ENCODE measurements around the gene NEK7. TPM values are rescaled to one million over a fixed set of nuclear protein-coding genes. Genes with fewer than 3 reads are reported as not detected.

The NEK7 gene
- polyA plus RNA-seq, 1 donor from 2014 or later, result 3.3 TPM

GRCh38 chr1:198320759-198321158, 164.0 kb downstream of the NEK7 start:
- TF ChIP-seq CTCF (IDR thresholded peaks at IDR 0.05; ENCODE audit: poor library complexity, severe bottlenecking), result no peak
- TF ChIP-seq TAF1 (IDR thresholded peaks at IDR 0.05; ENCODE audit: low read depth), result no peak
- TF ChIP-seq REST (IDR thresholded peaks at IDR 0.05; ENCODE audit: borderline replicate concordance), result no peak
- no peak for TF ChIP-seq MXI1 (conservative IDR thresholded peaks at IDR 0.05; ENCODE audit: poor library complexity, severe bottlenecking)
- TF ChIP-seq SMC3 (conservative IDR thresholded peaks at IDR 0.05; ENCODE audit: poor library complexity), result no peak
- no peak for TF ChIP-seq EZH2 (IDR thresholded peaks at IDR 0.05; ENCODE audit: borderline replicate concordance, insufficient read depth, low read length, poor library complexity, severe bottlenecking)
- no peak for TF ChIP-seq POLR2AphosphoS5 (IDR thresholded peaks at IDR 0.05)
- no peak for TF ChIP-seq EP300 (conservative IDR thresholded peaks at IDR 0.05; ENCODE audit: poor library complexity, severe bottlenecking)
- no peak for TF ChIP-seq RAD21 (conservative IDR thresholded peaks at IDR 0.05)
- no peak overlapping the region for H3K4me2 ChIP-seq (ENCODE audit: low read length)
- H3K4me3 ChIP-seq (ENCODE audit: low read length), result no peak overlapping the region

GRCh38 chr1:198326232-198326631, 169.4 kb downstream of the NEK7 start:
- no peaks in the 10 kb centered on the region for H3K27me3 ChIP-seq (ENCODE audit: insufficient read depth, low read depth, low read length)
- no peaks in the 10 kb centered on the region for H4K20me1 ChIP-seq (ENCODE audit: insufficient read depth)
- no peak overlapping the region for H3K27ac ChIP-seq (ENCODE audit: low read length)
- H3K4me2 ChIP-seq (ENCODE audit: low read length), result no peak overlapping the region
- H3K36me3 ChIP-seq (ENCODE audit: insufficient read depth, low read length), result no peaks in the 10 kb centered on the region
- no peaks in the 10 kb centered on the region for H3K9me2 ChIP-seq (ENCODE audit: insufficient read depth, low read length)
- H3K9ac ChIP-seq (ENCODE audit: low read length), result no peak overlapping the region
- H2AFZ ChIP-seq (ENCODE audit: low read depth, low read length), result no peak overlapping the region
- H3K9me3 ChIP-seq (ENCODE audit: low read length), result no peaks in the 10 kb centered on the region
- no peaks in the 10 kb centered on the region for H3K79me2 ChIP-seq (replicated peaks; ENCODE audit: insufficient read depth, low read length)
- no peak for TF ChIP-seq RAD21 (conservative IDR thresholded peaks at IDR 0.05)
- TF ChIP-seq POLR2AphosphoS5 (IDR thresholded peaks at IDR 0.05), result no peak
- no peak for TF ChIP-seq CTCF (IDR thresholded peaks at IDR 0.05; ENCODE audit: poor library complexity, severe bottlenecking)
- TF ChIP-seq SMC3 (conservative IDR thresholded peaks at IDR 0.05; ENCODE audit: poor library complexity), result no peak
- TF ChIP-seq REST (IDR thresholded peaks at IDR 0.05; ENCODE audit: borderline replicate concordance), result no peak
- no peak for TF ChIP-seq MXI1 (conservative IDR thresholded peaks at IDR 0.05; ENCODE audit: poor library complexity, severe bottlenecking)
- TF ChIP-seq EP300 (conservative IDR thresholded peaks at IDR 0.05; ENCODE audit: poor library complexity, severe bottlenecking), result no peak
- no peak for TF ChIP-seq TAF1 (IDR thresholded peaks at IDR 0.05; ENCODE audit: low read depth)
- no peak for TF ChIP-seq EZH2 (IDR thresholded peaks at IDR 0.05; ENCODE audit: borderline replicate concordance, insufficient read depth, low read length, poor library complexity, severe bottlenecking)
- no peak overlapping the region for H3K4me3 ChIP-seq (ENCODE audit: low read length)
- no peaks in the 10 kb centered on the region for H3F3A ChIP-seq (ENCODE audit: insufficient read depth, low read length, poor library complexity, severe bottlenecking)

More at GRCh38 chr1:198320759-198321158, 164.0 kb downstream of the NEK7 start:
- H3K9me3 ChIP-seq (ENCODE audit: low read length), result no peaks in the 10 kb centered on the region
- no peaks in the 10 kb centered on the region for H3K79me2 ChIP-seq (replicated peaks; ENCODE audit: insufficient read depth, low read length)
- no peaks in the 10 kb centered on the region for H4K20me1 ChIP-seq (ENCODE audit: insufficient read depth)
- no peak overlapping the region for H2AFZ ChIP-seq (ENCODE audit: low read depth, low read length)
- no peak overlapping the region for H3K27ac ChIP-seq (ENCODE audit: low read length)
- no peaks in the 10 kb centered on the region for H3K36me3 ChIP-seq (ENCODE audit: insufficient read depth, low read length)
- no peaks in the 10 kb centered on the region for H3F3A ChIP-seq (ENCODE audit: insufficient read depth, low read length, poor library complexity, severe bottlenecking)
- H3K9ac ChIP-seq (ENCODE audit: low read length), result no peak overlapping the region
- H3K9me2 ChIP-seq (ENCODE audit: insufficient read depth, low read length), result no peaks in the 10 kb centered on the region
- H3K27me3 ChIP-seq (ENCODE audit: insufficient read depth, low read depth, low read length), result no peaks in the 10 kb centered on the region

Data from neural cell (in vitro differentiated cells).